ENCODE measurements around the gene PHACTR4. TPM values are rescaled to one million over a fixed set of nuclear protein-coding genes. Genes with fewer than 3 reads are reported as not detected.
"Not testable (repeated sequence)": the region's sequence is repeated elsewhere in the genome, so short reads cannot be mapped to it uniquely, and the experiment has no call there.

PHACTR4 gene
- total and polyA plus RNA-seq, 7 donors: 21.6 to 57.4 (median 35.2) TPM

- no peak for DNase-seq
- Histone ChIP-seq H3K4me1 (peaks cover 0 to 8% (median 5%) of the 10 kb centered on the region in 4 donors), H3K27ac (no peak overlapping the region), H3K4me3 (no peak overlapping the region), H3K9me3 (no peaks in the 10 kb centered on the region), H3K36me3 (peaks cover 0 to 8% (median 0%) of the 10 kb centered on the region in 4 donors), H3K27me3 (no peaks in the 10 kb centered on the region)
- intact Hi-C loops (cut with DNase I): no loop called here
- WGBS, 2 donors: 83 to 95% methylated on average over 3 of the region's 3 CpGs
- TF ChIP-seq EP300 (IDR thresholded peaks at IDR 0.05) (no peak), POLR2AphosphoS5 (IDR thresholded peaks at IDR 0.05) (no peak), POLR2A (IDR thresholded peaks at IDR 0.05) (no peak)
- TF ChIP-seq, protein P1, sequence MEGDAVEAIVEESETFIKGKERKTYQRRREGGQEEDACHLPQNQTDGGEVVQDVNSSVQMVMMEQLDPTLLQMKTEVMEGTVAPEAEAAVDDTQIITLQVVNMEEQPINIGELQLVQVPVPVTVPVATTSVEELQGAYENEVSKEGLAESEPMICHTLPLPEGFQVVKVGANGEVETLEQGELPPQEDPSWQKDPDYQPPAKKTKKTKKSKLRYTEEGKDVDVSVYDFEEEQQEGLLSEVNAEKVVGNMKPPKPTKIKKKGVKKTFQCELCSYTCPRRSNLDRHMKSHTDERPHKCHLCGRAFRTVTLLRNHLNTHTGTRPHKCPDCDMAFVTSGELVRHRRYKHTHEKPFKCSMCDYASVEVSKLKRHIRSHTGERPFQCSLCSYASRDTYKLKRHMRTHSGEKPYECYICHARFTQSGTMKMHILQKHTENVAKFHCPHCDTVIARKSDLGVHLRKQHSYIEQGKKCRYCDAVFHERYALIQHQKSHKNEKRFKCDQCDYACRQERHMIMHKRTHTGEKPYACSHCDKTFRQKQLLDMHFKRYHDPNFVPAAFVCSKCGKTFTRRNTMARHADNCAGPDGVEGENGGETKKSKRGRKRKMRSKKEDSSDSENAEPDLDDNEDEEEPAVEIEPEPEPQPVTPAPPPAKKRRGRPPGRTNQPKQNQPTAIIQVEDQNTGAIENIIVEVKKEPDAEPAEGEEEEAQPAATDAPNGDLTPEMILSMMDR (IDR thresholded peaks at IDR 0.05): no peak
These were observed 74.0 kb downstream of the PHACTR4 start for GRCh38 chr1:28443550-28443949.

DNA sequence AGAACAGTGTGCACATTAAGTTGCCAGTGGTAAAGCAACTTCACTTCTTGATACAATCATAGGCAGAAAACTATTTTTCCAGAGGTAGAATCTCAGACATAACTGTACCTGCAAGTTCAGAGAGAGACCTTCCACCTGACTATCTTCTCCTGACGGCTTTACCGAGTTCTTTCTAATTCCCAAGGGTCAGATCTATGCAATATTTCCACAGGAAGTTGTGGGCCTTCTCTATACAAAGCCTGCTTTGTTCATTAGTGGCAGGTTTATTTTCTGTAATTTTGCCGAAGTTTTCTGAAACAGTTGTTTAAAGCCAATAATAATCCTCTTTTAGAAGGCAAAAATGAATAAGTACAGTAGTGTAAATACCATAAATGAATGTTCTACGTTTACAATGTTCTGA lies 78.1 kb downstream of the PHACTR4 start:
- no peaks in the 10 kb centered on the region for H3K9me3 ChIP-seq
- WGBS, 2 donors: 27 to 34% methylated on average over 4 of the region's 4 CpGs
- intact Hi-C loops (cut with DNase I): no loop called here
- no peak for TF ChIP-seq POLR2A (IDR thresholded peaks at IDR 0.05)
- no peak for TF ChIP-seq EP300 (IDR thresholded peaks at IDR 0.05)
- no peak for TF ChIP-seq POLR2AphosphoS5 (IDR thresholded peaks at IDR 0.05)
- TF ChIP-seq, protein P1 (IDR thresholded peaks at IDR 0.05): no peak
- no peak overlapping the region for H3K4me3 ChIP-seq
- peaks cover 0 to 8% (median 0%) of the 10 kb centered on the region in 4 donors for H3K36me3 ChIP-seq
- no peaks in the 10 kb centered on the region for H3K27me3 ChIP-seq
- H3K27ac ChIP-seq: no peak overlapping the region
- no peak for DNase-seq
- H3K4me1 ChIP-seq: no peaks in the 10 kb centered on the region

DNA sequence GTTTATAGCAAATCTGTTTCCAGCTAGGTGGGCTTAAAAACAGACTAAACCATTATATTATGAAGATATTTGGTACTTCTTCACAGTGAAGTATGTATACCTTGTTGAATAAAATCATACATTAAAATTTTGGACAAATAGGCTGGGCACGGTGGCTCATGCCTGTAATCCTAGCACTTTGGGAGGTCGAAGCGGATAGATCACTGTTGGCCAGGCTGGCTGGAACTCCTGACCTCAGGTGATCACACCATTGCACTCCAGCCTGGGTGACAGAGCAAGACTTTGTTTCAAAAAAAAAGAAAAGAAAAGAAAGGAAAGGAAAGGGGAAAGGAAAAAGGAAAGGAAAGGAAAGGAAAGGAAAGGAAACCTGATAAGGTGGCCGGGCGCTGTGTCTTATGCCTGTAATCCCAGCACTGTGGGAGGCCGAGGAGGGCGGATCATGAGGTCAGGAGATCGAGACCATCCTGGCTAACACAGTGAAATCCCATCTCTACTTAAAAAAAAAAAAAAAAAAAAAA lies 78.6 kb downstream of the PHACTR4 start:
- WGBS, 2 donors: 94 to 96% methylated on average over 8 of the region's 8 CpGs
- intact Hi-C loops (cut with DNase I); H3K27me3 ChIP-seq; DNase-seq; H3K36me3 ChIP-seq; H3K9me3 ChIP-seq; H3K4me1 ChIP-seq; H3K4me3 ChIP-seq; H3K27ac ChIP-seq: not testable (repeated sequence)

- TF ChIP-seq POLR2AphosphoS5 (IDR thresholded peaks at IDR 0.05) (no peak), EP300 (IDR thresholded peaks at IDR 0.05) (no peak), POLR2A (IDR thresholded peaks at IDR 0.05) (no peak)
- TF ChIP-seq, protein P1 (IDR thresholded peaks at IDR 0.05): no peak
- H3K9me3 ChIP-seq: no peaks in the 10 kb centered on the region
- no peaks in the 10 kb centered on the region for H3K27me3 ChIP-seq
- H3K4me3 ChIP-seq: no peak overlapping the region
- H3K36me3 ChIP-seq: peaks cover 0 to 6% (median 0%) of the 10 kb centered on the region in 4 donors
- H3K27ac ChIP-seq: no peak overlapping the region
- DNase-seq: no peak
- intact Hi-C loops (cut with DNase I): no loop called here
- WGBS, 2 donors: 37 to 49% methylated on average over 1 of the region's 1 CpG
- no peaks in the 10 kb centered on the region for H3K4me1 ChIP-seq
These were observed 80.4 kb downstream of the PHACTR4 start for GRCh38 chr1:28449904-28450303.

GRCh38 chr1:28450561-28450960 lies 81.0 kb downstream of the PHACTR4 start:
- H3K4me3 ChIP-seq: no peak overlapping the region
- intact Hi-C loops (cut with DNase I): no loop called here
- no peaks in the 10 kb centered on the region for H3K27me3 ChIP-seq
- H3K9me3 ChIP-seq: no peaks in the 10 kb centered on the region
- 36 to 59% methylated on average over 5 of the region's 5 CpGs for WGBS, 2 donors
- H3K4me1 ChIP-seq: no peaks in the 10 kb centered on the region
- H3K36me3 ChIP-seq: peaks cover 0 to 6% (median 0%) of the 10 kb centered on the region in 4 donors
- DNase-seq: no peak
- H3K27ac ChIP-seq: no peak overlapping the region
- TF ChIP-seq, protein P1 (IDR thresholded peaks at IDR 0.05): no peak
- no peak for TF ChIP-seq EP300 (IDR thresholded peaks at IDR 0.05)
- no peak for TF ChIP-seq POLR2A (IDR thresholded peaks at IDR 0.05)
- TF ChIP-seq POLR2AphosphoS5 (IDR thresholded peaks at IDR 0.05): no peak

Measured in sigmoid colon (tissue), 7 donors.